GM12878 (cell line): ENCODE data around the gene UACA.

Source experiments
- CHD4 ChIP-seq: fragments of 200-600 bp; sonication (generic); IDR thresholded peaks from 2 replicates; pipeline ENCODE4 v1.6.1; 2016; ENCODE audit warnings: mild to moderate bottlenecking
- HDAC6 ChIP-seq: fragments of 200-600 bp; sonication (generic); IDR thresholded peaks from one replicate; pipeline ENCODE4 v1.8.0; 2017; ENCODE audit warnings: antibody characterized with exemption; ENCODE audit not compliant: unreplicated experiment

DNA sequence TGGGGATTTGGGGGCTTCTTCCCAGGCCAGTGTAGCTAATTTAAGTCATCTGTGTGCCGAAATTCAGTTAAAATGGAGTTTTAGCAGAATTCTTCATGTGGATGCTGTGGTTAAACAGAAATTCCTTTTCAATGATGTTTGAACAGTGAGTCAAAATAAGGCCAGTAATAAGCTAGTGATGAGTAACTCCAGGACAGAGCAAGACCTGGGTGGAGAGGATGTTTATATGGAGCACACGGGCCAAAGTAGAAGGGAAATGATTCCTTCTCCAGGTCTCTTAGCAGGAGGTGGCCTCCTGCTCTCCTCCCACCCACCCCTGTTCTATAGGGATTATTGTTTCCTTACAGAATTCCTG, 31.9 kb upstream of the UACA start:
- no peak for TF ChIP-seq HDAC6
- TF ChIP-seq CHD4, result no peak
